HG03378 (cell line): ENCODE data around the gene INTS7.

Source experiments
- ATAC-seq: cut with Tn5 transposase; IDR thresholded peaks from one replicate; pipeline ENCODE4 v1.9.1; 2021; ENCODE audit warnings: mild to moderate bottlenecking, moderate library complexity; ENCODE audit not compliant: unreplicated experiment

Gene INTS7

DNA sequence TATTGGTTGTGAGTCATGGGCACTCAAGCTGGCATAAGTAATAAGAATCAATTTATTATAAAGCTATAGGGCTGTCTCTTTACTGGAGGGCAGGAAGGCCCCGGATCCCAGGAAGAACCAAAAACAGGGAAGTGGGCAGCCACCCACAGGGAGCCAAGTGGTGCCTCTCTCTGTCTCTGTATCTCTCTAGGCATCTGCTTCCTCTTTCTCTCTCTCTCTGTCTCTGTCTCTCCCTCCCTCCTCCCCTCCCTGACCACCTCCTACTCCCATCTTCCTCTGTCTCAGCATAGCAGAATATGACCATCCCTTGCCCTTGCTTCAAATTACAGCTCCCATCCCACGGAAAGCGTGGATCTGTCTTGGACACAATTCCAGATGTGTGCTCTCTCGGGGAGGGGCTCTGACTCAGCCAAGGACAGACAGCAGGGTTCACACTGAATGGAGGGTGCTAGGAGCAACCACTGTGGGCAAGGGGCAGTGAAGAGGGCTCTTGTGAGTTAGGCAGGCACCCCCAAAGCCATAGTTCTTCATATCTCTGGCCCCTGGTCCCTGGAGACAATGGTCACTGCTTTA, 124.4 kb downstream of the INTS7 start:
- no peak for ATAC-seq

GRCh38 chr1:211910113-211910884, 125.1 kb downstream of the INTS7 start:
- no peak for ATAC-seq

GRCh38 chr1:211909395-211909794, 126.0 kb downstream of the INTS7 start:
- ATAC-seq, result no peak

- no peak for ATAC-seq
These were observed 126.4 kb downstream of the INTS7 start for GRCh38 chr1:211908951-211909350.

DNA sequence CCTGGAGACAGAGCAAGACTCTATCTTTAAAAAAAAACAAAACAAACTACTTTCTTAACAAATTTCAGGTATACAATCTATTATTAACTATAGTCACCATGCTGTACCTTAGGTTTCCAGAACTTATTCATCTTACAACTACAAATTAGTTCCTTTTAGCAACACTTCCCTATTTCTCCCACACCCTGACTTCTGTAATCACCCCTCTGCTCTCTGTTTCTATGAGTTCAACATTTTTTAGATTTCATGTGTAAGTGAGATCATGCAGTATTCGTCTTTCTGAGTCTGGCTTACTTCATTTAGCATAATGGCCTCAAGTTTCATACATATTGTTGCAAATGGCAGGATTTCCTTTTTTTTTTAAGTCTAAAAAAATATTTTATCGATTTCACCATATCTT, 126.9 kb downstream of the INTS7 start:
- ATAC-seq, result peak; percentile 72

DNA sequence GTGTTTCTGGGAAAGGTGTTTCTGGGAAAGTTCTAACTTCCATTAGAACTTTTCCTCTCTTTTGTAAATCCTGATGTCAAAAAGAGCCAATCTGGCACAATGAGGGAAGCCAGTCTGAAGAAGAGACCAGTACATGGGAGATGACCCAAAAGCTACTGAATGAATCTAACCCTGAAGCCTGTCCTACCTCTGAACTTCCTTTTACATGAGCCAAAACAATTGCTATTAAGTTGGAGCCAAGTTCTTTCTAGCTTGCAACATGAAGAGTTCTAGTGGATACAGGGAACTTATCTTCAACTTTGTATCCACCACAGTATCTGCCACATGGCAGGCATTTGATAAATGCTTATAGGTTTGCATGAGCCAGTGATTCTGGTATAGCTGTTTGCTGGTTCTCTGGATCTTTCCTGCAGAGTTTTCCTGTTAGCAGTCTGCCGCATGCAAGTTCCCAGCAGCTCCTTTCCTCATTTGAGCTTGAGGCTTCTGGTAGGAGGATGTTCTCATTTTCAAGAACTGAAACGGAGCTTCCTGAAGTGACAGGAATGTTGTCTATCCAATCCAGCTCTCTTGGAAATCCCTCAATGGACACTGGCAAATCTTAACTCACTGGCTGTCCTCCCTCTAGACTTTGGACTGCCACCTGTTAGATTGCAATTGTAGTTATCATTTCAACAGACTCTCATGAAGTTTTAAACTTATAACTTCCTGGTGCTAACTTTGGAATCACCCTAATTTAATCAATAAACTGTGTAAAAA, 131.7 kb downstream of the INTS7 start:
- no peak for ATAC-seq

DNA sequence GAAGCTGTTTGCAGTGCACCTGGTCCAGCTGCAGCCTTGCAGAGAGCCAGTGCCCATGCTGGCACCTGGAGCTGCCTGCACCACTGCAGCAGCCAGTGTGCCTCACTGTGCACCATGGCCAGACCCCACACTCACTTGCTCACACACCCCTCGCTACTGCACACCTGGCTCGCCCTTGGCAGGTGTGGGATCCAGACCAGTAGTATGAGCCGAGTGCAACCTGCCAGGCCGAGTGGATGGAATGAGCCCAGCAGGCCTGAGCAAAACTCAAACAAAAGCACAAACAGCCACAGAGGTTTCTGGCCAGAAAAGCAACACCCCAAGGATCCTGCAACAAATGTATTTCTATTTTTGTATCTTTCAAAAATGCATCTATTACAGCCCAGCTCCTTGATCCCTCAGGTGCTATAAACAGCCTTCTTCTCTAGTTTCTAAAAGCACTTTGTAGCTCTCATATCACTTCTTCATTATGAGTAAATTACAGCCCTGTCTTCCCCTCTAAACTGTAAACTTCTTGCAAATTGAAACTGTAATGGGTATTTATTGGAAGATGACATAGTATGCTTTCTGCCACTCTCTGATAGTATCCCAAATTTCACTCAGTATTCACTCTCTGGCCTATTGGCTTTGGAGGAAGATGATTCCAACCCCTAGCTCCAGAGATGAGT, 132.6 kb downstream of the INTS7 start:
- no peak for ATAC-seq

DNA sequence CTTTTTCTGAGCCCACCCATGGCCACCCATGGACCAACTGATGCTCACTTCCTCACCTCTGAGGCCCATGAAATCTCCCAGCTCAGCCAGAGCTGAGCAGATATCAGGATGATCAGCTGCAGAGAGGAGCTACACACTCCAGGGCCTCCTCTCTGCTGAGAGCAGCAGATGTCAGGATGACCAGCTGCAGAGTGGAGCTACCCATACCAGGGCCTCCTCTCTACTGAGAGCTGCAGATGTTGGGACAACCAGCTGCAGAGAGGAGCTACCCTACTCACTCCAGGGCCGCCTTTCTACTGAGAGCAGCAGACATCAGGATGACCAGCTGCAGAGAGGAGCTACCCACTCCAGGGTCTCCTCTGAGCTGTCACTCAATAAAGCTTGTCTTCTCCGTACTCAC, 133.4 kb downstream of the INTS7 start:
- no peak for ATAC-seq

DNA sequence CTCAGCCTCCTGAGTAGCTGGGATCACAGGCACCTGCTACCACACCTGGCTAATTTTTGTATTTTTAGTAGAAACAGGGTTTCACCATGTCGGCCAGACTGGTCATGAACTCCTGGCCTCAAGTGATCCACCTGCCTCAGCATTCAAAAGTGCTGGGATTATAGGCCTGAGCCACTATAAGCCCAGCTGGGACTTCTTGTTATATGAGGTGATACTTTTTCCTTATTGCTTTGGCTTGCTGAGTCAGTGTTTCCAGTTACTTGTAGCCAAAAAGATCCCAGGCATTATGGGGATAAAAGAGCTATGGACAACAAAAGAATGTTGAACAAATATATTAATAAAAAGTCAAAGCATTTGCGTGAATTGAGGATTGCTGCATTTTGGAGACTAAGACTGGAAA, 134.9 kb downstream of the INTS7 start:
- no peak for ATAC-seq

DNA sequence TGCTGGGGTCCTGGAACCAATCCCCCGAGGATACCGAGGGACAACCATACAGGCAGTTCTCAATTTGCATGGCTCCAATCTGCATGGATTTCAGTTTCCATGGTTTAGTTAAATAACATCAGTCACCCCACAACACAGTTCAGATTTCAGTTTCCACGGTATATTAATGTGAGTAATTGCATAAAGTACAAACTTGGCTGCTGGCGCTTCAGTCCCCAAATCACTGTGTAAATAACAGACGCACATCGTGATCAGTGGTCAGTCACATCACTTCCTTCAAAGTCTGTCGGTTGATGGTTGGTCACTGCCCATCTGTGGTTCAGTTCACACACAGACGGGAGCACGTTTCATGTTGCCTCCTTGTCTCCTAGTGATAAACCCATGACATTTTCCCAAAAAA, 138.4 kb downstream of the INTS7 start:
- no peak for ATAC-seq

- no peak for ATAC-seq
These were observed 140.1 kb downstream of the INTS7 start for GRCh38 chr1:211895126-211895759.

DNA sequence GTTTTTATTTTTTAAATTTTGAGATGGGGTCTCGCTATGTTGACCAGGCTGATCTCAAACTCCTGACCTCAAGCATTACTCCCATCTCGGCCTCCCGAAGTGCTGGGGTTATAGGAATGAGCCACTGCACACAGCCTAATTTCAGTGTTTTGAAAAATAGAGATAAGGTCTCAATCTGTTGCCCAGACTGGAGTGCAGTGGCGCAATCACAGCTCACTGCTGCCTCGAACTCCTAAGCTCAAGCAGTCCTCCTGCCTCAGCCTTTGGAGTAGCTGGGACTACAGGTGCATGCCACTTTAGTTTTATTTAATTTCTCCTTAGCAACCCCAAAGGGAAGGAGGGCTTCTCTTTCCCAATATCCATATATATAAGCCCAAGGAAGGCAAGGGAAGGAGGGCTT, 141.0 kb downstream of the INTS7 start:
- ATAC-seq, result no peak

- no peak for ATAC-seq
These were observed 142.1 kb downstream of the INTS7 start for GRCh38 chr1:211893260-211893659.

DNA sequence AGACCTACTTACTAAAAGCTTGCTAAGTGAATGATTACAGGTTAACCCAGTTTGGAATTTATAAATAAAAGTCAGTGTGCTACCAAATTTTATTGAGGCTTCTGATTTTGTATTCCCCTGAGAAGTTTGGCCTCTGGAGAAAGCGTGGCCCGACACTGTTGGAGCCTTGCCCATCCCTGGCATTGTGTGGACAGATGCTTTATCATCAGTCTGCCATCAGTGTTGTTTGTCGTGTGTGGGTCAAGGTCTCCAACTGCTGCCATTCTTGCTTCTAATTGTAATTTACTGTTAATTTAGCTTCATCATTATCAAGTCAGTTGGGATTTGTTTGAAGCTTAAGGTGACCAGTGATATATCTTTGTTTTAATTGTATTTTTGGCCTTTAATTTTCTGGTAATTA, 142.8 kb downstream of the INTS7 start:
- ATAC-seq, result no peak

DNA sequence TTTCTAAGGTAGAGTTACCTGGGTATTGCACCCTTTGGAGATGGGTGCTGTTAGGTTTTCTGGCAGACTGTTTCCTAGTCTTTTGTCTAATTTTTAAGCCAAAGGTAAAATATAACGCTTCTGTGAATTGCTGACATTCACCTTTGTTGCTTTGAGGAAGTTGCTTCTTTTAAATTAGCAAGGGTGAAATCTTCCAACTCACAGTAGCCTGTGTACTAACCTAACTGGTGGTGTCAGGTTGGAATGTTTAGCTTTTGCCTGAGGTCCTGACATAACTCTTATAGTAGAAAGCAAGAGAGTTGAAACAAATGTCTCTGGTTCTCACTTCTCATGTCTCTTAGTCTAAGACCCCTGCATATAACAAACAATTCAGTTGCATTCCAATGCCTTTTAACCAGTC, 143.6 kb downstream of the INTS7 start:
- no peak for ATAC-seq
